Measurements from ENCODE around the gene JAK1. TPM values are rescaled to one million over a fixed set of nuclear protein-coding genes. Genes with fewer than 3 reads are reported as not detected.

JAK1 gene
- total and polyA plus RNA-seq, 2 experiments from 2014 or later = 8.0 to 19.5 TPM

GRCh38 chr1:64938991-64939390 is 27.4 kb downstream of the JAK1 start:
- Mint-ChIP-seq H3K36me3 (ENCODE audit: low read depth) (no peaks in the 10 kb centered on the region), H3K4me3 (no peak overlapping the region), H3K27ac (no peak overlapping the region), H3K9me3 (no peaks in the 10 kb centered on the region), H3K27me3 (ENCODE audit: insufficient read depth, low read depth, poor library complexity) (peaks cover 1% of the 10 kb centered on the region), H3K4me1 (peaks cover 18% of the 10 kb centered on the region)
- H2AFZ ChIP-seq = no peak overlapping the region
- H3K4me2 ChIP-seq = no peak overlapping the region
- TF ChIP-seq JUNB (IDR thresholded peaks at IDR 0.05; ENCODE audit: unreplicated experiment) = no peak
- TF ChIP-seq STAT1 (IDR thresholded peaks at IDR 0.05; ENCODE audit: unreplicated experiment) = no peak
- TF ChIP-seq, protein P1, sequence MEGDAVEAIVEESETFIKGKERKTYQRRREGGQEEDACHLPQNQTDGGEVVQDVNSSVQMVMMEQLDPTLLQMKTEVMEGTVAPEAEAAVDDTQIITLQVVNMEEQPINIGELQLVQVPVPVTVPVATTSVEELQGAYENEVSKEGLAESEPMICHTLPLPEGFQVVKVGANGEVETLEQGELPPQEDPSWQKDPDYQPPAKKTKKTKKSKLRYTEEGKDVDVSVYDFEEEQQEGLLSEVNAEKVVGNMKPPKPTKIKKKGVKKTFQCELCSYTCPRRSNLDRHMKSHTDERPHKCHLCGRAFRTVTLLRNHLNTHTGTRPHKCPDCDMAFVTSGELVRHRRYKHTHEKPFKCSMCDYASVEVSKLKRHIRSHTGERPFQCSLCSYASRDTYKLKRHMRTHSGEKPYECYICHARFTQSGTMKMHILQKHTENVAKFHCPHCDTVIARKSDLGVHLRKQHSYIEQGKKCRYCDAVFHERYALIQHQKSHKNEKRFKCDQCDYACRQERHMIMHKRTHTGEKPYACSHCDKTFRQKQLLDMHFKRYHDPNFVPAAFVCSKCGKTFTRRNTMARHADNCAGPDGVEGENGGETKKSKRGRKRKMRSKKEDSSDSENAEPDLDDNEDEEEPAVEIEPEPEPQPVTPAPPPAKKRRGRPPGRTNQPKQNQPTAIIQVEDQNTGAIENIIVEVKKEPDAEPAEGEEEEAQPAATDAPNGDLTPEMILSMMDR (conservative IDR thresholded peaks at IDR 0.05; ENCODE audit: low read depth in 2 of 2) = no peak
- no peak for TF ChIP-seq POLR2AphosphoS5 (IDR thresholded peaks at IDR 0.05; ENCODE audit: low read depth)
- no peak for TF ChIP-seq EZH2phosphoT487 (IDR thresholded peaks at IDR 0.05; ENCODE audit: unreplicated experiment)
- no peak for TF ChIP-seq EZH2 (IDR thresholded peaks at IDR 0.05; ENCODE audit: low read depth, unreplicated experiment)
- TF ChIP-seq NANOG (IDR thresholded peaks at IDR 0.05; ENCODE audit: borderline replicate concordance) = no peak
- no peak for TF ChIP-seq CREB1 (CRISPR knock-in tag; IDR thresholded peaks at IDR 0.05; ENCODE audit: low read depth)
- no peak for TF ChIP-seq ZNF114 (CRISPR knock-in tag; IDR thresholded peaks at IDR 0.05)
- TF ChIP-seq ZNF331 (CRISPR knock-in tag; IDR thresholded peaks at IDR 0.05; ENCODE audit: low read depth) = no peak
- no peak for TF ChIP-seq ETS1 (IDR thresholded peaks at IDR 0.05)
- no peak overlapping the region for H3K4me3 ChIP-seq
- H3K27ac ChIP-seq (ENCODE audit: low read depth) = no peak overlapping the region
- H3K4me1 ChIP-seq (ENCODE audit: insufficient read depth) = no peaks in the 10 kb centered on the region
- H4K20me1 ChIP-seq (replicated peaks; ENCODE audit: insufficient read depth) = no peaks in the 10 kb centered on the region
- no peak for DNase-seq (ENCODE audit: low spot score)
- H3K9me2 ChIP-seq (ENCODE audit: insufficient read depth) = 0 out of 2 replicates have a peak, but pooled peaks cover 4% of the 10 kb centered on the region
- no peaks in the 10 kb centered on the region for H3K27me3 ChIP-seq (ENCODE audit: insufficient read depth)
- no peak for ATAC-seq
- H3K79me2 ChIP-seq (replicated peaks; ENCODE audit: insufficient read depth) = no peaks in the 10 kb centered on the region; the same call in none of the 2 replicates
- H3F3A ChIP-seq (replicated peaks; ENCODE audit: low read depth) = no peaks in the 10 kb centered on the region
- no peaks in the 10 kb centered on the region for H3K36me3 ChIP-seq (ENCODE audit: insufficient read depth)

DNA sequence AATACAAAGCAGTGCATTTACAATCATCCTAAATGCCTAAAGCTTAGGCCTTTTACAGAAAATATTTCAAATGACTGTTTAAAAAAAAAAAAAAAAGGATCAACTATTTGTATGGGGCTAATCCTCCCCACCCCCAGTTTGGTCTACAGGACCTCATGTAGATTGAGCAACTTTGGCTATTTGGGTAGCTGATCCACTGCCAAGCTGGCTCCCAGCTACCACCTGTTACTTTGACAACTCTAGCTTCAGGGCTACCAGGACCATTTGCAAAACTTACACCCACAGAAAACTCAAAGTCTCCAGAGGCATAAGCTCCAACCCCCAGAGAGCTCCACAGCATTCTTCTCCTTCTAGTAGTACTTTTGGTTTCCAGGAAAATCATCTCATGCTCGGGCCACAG is 29.4 kb downstream of the JAK1 start:
- Histone ChIP-seq H3K4me2 (no peak overlapping the region), H3K79me2 (replicated peaks; ENCODE audit: insufficient read depth) (peaks cover 7% of the 10 kb centered on the region), H3F3A (replicated peaks; ENCODE audit: low read depth) (no peaks in the 10 kb centered on the region), H2AFZ (no peak overlapping the region), H3K9me2 (ENCODE audit: insufficient read depth) (0 out of 2 replicates have a peak, but pooled peaks cover 4% of the 10 kb centered on the region), H3K4me3 (no peak overlapping the region), H3K36me3 (ENCODE audit: insufficient read depth) (no peaks in the 10 kb centered on the region), H3K27me3 (ENCODE audit: insufficient read depth) (no peaks in the 10 kb centered on the region), H3K27ac (ENCODE audit: low read depth) (no peak overlapping the region), H3K4me1 (ENCODE audit: insufficient read depth) (0 out of 2 replicates have a peak, but pooled peaks cover 5% of the 10 kb centered on the region), H4K20me1 (replicated peaks; ENCODE audit: insufficient read depth) (peaks cover 5% of the 10 kb centered on the region; the same call in 1 of the 2 replicates)
- Mint-ChIP-seq H3K4me1 (peaks cover 24% of the 10 kb centered on the region), H3K4me3 (no peak overlapping the region), H3K9me3 (no peaks in the 10 kb centered on the region), H3K36me3 (ENCODE audit: low read depth) (no peaks in the 10 kb centered on the region), H3K27me3 (ENCODE audit: insufficient read depth, low read depth, poor library complexity) (peaks cover 1% of the 10 kb centered on the region), H3K27ac (no peak overlapping the region)
- ATAC-seq (no peak), DNase-seq (ENCODE audit: low spot score) (no peak)
- TF ChIP-seq, protein P2, sequence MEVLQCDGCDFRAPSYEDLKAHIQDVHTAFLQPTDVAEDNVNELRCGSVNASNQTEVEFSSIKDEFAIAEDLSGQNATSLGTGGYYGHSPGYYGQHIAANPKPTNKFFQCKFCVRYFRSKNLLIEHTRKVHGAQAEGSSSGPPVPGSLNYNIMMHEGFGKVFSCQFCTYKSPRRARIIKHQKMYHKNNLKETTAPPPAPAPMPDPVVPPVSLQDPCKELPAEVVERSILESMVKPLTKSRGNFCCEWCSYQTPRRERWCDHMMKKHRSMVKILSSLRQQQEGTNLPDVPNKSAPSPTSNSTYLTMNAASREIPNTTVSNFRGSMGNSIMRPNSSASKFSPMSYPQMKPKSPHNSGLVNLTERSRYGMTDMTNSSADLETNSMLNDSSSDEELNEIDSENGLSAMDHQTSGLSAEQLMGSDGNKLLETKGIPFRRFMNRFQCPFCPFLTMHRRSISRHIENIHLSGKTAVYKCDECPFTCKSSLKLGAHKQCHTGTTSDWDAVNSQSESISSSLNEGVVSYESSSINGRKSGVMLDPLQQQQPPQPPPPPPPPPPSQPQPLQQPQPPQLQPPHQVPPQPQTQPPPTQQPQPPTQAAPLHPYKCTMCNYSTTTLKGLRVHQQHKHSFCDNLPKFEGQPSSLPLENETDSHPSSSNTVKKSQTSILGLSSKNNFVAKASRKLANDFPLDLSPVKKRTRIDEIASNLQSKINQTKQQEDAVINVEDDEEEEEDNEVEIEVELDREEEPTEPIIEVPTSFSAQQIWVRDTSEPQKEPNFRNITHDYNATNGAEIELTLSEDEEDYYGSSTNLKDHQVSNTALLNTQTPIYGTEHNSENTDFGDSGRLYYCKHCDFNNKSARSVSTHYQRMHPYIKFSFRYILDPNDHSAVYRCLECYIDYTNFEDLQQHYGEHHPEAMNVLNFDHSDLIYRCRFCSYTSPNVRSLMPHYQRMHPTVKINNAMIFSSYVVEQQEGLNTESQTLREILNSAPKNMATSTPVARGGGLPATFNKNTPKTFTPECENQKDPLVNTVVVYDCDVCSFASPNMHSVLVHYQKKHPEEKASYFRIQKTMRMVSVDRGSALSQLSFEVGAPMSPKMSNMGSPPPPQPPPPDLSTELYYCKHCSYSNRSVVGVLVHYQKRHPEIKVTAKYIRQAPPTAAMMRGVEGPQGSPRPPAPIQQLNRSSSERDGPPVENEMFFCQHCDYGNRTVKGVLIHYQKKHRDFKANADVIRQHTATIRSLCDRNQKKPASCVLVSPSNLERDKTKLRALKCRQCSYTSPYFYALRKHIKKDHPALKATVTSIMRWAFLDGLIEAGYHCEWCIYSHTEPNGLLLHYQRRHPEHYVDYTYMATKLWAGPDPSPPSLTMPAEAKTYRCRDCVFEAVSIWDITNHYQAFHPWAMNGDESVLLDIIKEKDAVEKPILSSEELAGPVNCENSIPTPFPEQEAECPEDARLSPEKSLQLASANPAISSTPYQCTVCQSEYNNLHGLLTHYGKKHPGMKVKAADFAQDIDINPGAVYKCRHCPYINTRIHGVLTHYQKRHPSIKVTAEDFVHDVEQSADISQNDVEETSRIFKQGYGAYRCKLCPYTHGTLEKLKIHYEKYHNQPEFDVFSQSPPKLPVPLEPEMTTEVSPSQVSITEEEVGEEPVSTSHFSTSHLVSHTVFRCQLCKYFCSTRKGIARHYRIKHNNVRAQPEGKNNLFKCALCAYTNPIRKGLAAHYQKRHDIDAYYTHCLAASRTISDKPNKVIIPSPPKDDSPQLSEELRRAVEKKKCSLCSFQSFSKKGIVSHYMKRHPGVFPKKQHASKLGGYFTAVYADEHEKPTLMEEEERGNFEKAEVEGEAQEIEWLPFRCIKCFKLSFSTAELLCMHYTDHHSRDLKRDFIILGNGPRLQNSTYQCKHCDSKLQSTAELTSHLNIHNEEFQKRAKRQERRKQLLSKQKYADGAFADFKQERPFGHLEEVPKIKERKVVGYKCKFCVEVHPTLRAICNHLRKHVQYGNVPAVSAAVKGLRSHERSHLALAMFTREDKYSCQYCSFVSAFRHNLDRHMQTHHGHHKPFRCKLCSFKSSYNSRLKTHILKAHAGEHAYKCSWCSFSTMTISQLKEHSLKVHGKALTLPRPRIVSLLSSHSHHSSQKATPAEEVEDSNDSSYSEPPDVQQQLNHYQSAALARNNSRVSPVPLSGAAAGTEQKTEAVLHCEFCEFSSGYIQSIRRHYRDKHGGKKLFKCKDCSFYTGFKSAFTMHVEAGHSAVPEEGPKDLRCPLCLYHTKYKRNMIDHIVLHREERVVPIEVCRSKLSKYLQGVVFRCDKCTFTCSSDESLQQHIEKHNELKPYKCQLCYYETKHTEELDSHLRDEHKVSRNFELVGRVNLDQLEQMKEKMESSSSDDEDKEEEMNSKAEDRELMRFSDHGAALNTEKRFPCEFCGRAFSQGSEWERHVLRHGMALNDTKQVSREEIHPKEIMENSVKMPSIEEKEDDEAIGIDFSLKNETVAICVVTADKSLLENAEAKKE (CRISPR knock-in tag; IDR thresholded peaks at IDR 0.05) = no peak
- TF ChIP-seq, protein P1 (conservative IDR thresholded peaks at IDR 0.05; ENCODE audit: low read depth in 2 of 2) = no peak

Data from GM23338 (cell line).